Umbilical cord (tissue), 2 donors: Measurements from ENCODE around the gene SLC5A11. TPM values are rescaled to one million over a fixed set of nuclear protein-coding genes. Genes with fewer than 3 reads are reported as not detected.
"Not testable (repeated sequence)": the region's sequence is repeated elsewhere in the genome, so short reads cannot be mapped to it uniquely, and the experiment has no call there.

Experiments used
- DNase-seq: peaks from one replicate; pipeline ENCODE4 v3.0.0-alpha.2; 2015; ENCODE audit warnings: low spot score
- total RNA-seq: library from RNA; depleted of rRNA; stranded (reverse); fragments of >200 nt; gene quantifications from one replicate; pipeline ENCODE4 v1.2.3, GENCODE V29; 2014; ENCODE audit warnings: low replicate concordance; ENCODE audit not compliant: insufficient read depth

SLC5A11 gene
- total RNA-seq, 1 donor from 2014 or later = not detected

DNA sequence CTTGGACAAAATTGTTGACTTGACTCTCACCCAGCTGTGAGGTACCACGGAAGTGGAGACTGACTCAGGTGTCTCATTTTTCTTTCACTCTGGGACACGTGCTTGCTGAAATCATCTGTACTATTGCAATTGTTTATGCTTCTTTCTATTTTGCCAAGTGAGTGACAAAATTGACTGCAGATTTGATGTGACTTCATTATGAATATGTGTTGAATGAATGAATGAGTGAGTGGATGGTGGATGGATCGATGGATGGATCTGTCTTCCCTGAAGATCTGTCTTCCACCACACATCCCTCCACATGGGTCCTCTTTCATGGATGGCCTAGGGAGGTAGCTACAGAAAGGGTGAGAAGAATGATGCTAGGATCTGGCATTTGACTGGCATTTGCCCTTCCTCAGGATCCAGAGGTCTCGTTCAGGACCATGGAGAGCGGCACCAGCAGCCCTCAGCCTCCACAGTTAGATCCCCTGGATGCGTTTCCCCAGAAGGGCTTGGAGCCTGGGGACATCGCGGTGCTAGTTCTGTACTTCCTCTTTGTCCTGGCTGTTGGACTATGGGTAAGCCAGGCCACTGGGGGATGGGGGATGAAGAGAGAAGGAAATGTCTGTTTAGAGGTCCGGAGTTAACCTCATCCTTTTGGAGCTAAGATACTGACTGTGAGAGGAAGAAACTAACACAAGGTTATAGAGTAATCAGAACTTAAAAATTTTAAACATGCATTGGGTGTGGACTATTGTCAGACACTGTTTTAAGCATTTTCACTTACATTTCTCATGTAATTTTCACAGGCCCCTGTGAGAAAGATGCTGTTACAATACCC, 12.7 kb downstream of the SLC5A11 start:
- DNase-seq = peak; percentile 52

DNA sequence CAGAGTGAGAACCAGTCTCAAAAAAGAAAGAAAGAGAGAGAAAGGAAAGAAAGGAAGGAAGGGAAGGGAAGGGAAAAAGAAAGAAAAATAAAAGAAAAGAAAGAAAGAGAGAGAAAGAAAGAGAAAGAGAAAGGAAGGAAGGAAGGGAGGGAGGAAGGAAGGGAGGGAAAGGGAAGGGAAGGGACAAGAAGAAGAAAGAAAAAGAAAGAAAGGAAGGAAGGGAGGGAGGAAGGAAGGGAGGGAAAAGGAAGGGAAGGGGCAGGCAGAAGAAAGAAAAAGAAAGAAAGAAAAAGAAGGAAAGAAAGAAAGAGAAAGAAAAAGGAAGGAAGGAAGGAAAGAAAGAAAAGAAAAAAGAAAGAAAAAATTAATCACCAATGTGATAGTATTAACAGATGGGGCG, 15.7 kb downstream of the SLC5A11 start:
- DNase-seq = no peak

DNA sequence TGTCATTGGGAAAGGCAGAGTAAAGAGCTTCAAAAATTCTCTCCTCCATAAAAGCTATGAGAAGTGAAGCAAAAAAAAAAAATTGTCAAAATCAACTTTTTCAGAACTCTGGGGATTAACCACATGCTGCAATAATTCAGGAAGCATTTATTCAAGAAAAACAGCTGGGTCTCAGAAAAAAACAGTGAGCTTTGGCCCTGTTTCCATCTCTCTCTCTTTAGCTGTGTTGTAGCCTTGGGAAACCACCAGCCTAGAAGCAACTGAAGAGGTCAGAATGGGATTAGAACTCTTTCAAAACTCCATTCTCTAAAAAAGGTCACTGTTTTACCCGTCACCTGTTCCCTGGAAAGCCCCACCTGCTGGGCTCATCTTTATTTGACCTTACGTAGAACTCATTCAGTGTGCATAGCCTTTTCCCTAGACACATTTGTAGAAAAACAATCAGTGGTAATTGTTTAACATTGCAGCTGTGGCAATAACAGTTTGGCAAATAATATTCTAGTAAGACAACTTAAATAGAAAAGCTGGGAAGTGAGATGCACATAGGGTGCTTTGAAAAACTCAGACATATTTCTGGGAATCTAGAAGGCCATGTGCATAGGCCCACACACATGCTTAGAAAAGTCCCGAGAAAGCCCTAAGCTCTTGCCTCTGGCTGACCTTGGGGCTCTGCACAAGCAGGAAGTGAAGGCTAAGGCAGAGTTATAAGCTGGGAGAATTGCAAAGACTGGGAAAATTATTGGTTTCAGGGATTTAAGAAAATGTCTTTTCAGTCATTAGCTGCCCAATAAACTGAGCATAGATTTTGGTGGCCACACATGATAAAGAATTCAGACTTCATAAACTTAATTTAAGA, 18.0 kb downstream of the SLC5A11 start:
- no peak for DNase-seq

DNA sequence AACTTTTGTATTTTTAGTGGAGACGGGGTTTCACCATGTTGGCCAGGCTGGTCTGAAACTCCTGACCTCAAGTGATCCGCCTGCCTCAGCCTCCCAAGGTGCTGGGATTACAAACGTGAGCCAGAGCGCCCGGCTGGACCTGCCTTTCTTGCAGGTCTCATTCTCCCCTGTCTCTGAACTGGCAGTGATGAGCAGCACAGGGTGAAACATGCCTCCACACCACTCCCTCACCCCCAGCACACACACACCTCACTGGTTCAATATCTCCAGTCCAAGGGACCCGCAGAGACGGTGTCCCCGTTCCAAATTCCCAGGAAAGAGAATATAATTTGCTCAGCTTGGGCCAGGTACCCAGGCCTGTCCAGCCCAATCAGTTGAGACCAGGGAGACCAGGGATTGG, 23.3 kb downstream of the SLC5A11 start:
- DNase-seq = no peak

DNA sequence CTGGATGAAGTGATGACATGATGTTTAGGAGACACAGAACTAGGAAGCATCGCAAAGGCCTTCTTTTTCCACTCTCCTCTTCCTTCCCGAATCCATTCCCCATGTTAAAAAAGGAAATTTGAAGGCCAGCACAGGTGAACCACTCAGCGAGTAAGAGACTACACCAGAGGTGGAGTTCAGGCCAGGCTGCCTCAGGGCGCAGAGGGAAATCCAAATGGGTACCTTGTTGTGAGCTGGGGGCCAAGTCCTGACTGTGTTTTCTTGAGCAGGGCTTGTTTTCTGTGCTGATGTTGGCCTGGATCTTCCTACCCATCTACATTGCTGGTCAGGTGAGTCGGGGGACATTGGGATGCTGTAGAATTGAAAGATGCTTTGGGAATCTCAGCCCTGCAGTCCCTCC, 26.1 kb downstream of the SLC5A11 start:
- no peak for DNase-seq

DNA sequence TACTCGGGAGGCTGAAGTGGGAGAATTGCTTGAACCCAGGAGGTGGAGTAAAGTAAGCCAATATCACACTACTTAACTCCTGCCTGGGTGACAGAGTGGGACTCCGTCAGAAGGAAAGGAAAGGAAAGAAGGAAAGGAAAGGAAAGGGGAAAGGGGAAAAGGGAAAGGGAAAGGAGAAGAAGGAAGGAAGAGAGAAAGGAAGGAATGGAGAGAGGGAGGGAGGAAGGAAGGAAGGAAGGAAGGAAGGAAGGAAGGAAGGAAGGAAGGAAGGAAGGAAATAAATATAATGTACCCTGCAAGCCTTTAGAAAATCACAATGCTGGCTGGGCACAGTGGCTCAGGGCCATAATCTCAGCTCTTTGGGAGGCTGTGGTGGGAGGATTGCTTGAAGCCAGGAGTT, 27.3 kb downstream of the SLC5A11 start:
- no peak for DNase-seq

DNA sequence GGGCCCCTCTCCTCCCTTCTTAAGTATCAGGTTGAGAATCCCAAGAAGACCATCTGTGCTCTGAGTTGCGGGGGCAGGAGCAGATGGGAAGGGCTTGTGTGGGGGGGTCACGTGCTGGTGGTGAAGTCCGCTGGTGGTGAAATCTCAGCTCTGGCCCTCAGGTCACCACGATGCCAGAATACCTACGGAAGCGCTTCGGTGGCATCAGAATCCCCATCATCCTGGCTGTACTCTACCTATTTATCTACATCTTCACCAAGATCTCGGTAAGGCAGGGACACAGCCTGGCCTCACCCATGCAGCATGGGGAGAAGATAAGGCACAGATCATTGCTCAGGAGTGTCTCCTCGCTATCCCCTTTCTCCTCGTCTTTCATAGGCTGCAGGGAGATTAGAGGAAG, 29.7 kb downstream of the SLC5A11 start:
- DNase-seq = no peak

DNA sequence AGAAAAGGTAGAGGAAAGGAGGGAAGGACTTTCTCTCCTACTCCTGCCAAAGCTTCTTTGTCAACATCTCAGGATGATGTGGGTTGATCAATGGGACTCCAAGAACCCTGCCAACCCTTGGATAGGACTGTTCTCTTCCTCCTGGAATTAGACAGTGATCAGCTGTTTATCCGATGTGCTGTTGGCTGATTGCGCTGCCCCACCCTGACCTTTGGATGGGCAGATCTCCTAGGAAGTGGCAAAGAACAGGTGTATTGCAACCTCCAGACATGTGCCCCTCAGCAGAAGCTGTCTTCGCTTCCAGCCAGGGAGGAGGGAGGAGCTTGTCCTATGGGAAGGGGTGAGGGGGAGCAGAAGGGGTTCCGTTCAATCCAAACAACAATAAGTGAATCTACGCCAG, 30.5 kb downstream of the SLC5A11 start:
- DNase-seq = no peak

DNA sequence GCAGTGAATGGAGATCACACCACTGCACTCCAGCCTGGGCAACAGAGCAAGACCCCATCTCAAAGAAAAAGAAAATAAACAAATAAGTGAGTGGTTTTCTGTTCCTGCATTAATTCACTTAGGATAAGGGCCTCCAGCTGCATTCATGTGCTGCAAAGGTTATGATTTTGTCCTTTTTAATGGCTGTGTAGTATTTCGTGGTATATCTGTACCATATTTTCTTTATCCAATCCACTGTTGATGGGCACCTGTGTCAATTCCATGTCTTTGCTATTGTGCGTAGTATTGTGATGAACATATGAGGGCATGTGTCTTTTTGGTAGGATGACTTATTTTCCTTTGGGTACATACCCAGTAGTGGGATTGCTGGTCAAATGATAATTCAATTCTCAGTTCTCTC, 33.9 kb downstream of the SLC5A11 start:
- DNase-seq = no peak

DNA sequence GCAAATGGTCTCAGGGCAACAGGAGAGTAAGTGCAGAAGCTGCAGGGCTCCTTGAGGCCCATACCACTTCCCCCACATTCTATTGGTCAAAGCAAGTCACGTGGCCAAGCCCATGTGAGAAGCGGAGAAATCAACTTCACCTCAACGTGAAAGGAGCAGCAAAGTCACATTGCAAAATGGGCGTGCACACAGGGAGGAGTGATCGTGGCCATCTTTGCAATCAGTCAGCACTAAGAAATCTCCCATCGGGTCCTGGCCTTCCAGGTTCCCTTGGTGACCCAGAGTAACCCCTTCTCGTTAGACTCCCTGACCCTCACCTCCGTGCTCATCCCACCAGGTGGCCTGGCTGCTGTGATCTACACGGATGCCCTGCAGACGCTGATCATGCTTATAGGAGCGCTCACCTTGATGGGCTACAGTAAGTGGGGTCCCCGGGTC, 38.0 kb downstream of the SLC5A11 start:
- no peak for DNase-seq

DNA sequence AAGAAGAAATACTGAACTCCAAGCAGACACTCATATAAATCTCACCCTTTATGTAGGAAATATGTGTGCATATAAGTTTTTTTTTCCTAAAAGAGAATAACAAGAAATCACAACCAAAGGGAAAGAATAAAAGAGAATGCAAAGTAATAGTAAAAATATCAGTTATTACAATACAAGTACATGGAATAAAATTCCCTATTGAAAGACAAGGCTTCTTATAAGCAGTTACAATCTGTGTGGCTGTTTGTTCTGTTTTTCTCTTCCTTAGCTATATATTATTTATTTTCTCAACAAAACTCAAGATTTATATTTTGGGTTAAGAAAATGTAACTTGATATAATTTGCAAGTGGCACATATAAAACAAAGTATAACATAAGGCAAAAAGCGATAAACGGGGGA, 41.7 kb downstream of the SLC5A11 start:
- DNase-seq = no peak

DNA sequence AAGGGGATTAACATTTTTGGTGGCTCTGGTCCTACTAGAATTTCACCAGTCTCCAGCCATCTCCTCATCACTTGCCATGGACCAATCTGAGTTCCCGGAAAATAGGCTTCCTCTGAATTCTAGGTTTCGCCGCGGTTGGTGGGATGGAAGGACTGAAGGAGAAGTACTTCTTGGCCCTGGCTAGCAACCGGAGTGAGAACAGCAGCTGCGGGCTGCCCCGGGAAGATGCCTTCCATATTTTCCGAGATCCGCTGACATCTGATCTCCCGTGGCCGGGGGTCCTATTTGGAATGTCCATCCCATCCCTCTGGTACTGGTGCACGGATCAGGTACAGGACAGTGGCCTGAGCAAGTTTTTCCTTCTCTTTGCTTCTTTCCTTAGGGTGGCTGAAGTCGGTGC, 45.0 kb downstream of the SLC5A11 start:
- no peak for DNase-seq

DNA sequence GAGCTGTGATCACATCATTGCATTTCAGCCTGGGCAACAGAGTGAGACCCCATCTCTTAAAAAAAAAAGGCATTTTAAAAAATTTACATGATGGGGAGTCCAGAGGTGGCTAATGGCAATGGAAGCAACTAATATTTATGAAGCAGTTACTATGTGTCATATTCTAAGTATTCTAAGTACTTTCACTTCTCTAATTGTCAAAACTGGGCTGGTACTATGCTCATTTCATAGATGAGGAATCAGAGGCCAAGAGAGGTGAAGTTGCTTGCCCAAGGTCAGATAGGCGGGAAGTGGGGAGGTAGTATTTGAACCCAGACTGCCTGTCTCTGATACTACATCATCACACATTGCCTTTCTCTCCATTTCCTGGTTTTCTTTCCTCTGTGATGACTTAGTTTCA, 50.7 kb downstream of the SLC5A11 start:
- DNase-seq = no peak

DNA sequence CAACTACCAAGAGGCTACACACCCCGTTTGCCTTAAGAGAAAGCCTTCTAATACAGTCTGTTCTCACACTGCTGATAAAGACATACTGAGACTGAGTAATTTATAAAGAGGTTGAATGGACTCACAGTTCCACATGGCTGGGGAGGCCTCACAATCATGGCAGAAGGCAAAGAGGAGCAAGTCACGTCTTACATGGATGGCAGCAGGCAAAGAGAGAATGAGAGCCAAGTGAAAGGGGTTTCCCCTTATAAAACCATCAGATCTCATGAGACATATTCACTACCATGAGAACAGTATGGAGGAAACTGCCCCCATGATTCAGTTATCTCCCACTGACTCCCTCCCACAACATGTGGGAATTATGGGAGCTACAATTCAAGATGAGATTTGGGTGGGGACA, 51.8 kb downstream of the SLC5A11 start:
- DNase-seq = not testable (repeated sequence)

DNA sequence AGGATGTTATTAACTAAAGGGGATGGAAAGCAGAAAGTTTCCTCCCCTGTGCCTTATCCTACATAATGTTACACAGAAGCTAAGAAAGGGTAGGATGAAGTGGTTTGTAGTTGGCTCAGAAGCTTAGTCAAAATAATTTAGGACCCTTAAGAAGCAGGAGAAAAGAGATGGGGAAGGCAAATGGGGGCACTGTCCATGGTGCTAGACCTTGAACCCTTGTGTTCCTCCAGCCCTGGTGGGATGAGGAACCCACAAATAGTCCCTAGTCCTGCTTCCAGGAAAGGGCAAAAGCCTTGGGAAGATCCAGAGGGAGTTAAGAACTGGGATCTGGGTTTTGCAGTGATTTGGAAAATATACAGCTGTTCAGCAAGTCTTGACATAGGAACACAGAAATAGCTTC, 54.5 kb downstream of the SLC5A11 start:
- DNase-seq = no peak

DNA sequence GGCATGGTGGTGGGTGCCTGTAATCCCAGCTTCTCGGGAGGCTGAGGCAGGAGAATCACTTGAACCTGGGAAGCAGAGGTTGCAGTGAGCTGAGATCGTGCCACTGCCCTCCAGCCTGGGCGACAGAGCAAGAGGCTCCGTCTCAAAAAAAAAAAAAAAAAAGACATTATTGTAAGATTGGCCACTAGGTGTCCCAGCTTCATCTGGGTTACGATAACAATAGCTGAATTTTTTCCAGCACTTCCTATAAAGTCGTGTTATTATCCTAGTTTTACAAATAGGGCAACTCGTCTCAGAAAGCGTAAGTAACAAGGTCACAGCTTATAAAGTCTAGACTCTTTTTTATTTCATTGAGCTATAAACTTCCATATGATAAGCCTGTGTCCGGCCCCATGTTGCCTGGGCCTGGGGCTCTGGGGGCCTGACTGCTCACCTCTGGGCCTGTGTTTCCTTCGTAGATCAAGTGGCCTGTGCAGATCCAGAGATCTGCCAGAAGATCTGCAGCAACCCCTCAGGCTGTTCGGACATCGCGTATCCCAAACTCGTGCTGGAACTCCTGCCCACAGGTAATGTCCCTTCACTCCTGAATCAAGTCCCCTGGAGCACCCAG, 60.5 kb downstream of the SLC5A11 start:
- DNase-seq = peak; percentile 7

DNA sequence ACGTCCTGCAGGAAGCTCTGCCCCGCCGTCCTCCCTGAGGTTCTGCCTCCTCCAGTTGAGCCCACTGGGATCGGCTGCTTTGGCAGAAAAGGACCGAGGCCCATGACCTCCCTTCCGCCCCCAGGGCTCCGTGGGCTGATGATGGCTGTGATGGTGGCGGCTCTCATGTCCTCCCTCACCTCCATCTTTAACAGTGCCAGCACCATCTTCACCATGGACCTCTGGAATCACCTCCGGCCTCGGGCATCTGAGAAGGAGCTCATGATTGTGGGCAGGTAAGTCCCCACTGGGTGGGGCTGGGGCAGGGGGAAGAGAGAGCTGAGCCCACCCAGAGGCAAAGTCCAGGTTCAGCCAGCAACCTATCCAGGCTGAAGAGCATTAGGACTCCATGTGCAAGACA, 61.1 kb downstream of the SLC5A11 start:
- no peak for DNase-seq

DNA sequence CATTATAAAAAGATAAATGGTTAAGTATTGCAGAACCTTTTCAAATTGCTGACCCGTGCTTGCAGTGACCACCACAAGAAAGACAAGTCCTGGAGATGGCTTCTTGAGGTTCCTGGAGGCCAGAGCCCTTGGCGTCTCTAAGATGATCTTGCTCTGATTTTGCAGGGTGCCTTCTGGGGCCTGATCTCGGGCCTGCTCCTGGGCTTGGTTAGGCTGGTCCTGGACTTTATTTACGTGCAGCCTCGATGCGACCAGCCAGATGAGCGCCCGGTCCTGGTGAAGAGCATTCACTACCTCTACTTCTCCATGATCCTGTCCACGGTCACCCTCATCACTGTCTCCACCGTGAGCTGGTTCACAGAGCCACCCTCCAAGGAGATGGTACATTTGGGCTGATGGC, 63.0 kb downstream of the SLC5A11 start:
- no peak for DNase-seq

DNA sequence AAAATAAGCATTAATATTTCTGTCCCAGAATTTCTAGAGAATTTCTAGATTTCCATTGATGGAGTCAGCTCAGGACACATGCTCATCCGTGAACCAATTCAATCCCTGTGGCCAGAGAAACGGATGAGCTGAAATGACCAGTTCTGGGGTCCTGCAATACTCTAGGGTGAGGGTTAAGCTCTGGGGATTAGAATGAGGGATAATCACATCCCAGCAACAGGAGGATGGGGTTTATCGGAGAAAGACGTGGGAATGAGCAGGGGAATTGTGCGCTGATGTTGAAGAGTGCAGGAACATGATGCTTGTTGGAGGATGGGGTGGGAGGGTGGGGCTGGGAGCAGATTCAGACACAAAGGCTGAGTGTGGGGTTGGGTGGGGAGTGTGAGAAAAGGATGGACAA, 64.1 kb downstream of the SLC5A11 start:
- no peak for DNase-seq

DNA sequence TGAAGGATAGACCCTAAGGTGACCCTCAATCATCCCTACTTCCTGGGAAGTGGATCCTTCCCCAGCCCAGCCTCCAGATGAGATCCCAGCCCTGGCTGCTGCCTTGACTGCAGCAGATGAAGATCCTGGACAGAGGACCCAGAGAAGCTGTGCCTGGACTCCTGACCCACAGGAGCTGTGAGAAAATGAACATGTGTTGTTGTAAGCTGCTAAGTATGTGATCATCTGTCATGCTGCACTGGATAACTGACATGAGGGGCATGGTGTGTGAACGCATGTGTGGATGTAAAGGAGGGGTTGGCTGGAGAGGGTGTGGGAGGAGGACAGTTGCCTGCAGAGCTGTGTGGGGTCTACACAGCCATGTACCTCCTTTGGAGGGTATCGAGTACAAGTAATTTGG, 69.3 kb downstream of the SLC5A11 start:
- DNase-seq = no peak

DNA sequence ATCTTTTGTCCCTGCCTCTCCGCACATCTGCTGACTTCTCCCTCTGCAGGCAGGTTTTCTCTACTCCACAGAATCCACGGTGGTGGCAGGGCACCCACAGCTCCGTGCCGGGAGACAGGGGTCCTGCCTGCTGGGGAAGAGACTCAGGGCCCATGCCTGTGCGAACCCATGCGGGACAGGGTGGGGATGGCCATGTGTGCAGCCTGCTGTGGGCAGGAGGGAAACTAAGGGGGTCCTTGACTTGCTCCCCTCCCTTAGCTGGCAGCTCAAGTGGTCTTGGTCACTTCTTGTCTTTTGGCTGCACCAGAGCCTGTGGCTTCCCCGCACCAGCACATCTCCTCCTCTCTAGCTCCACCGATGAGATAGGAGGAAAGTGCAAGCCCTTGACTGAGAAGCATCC, 69.8 kb downstream of the SLC5A11 start:
- no peak for DNase-seq

DNA sequence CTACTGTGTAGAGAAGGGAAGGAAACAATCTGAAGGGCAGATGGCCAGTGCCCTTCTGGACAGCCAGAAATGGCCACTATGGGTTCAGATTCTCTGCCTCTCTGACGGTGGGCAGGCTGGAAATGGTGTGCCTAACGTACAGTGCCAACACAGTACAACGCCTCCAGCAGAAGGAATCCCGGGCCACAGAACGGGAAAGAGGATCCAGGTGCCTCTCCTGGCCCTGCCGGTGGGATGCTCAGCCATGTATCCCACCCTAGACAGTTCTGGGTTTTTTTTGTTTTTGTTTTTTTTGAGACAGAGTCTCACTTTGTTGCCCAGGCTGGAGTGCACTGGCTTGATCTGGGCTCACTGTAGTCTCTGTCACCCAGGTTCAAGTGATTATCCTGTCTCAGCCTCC, 71.5 kb downstream of the SLC5A11 start:
- no peak for DNase-seq

DNA sequence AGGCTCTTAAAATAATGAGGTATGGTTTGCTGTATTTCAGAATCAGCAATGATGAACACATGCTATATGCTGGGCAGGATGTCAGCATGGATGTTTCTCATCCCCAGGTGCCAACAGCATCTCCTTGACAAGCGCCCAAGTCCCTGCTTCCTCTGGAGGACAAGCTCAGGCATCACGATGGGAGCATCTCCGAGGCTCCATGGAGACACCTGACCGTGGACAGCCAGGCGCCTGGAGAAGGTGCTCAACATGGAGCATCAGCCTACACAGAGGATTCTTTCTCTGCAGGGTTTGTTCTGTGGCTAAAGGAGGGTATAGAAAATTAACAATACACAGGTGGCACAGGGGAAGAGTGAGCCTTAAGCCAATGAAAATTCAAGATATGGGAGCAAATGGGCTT, 72.1 kb downstream of the SLC5A11 start:
- no peak for DNase-seq
